ENCODE measurements around the gene B4GALT6.

DNA sequence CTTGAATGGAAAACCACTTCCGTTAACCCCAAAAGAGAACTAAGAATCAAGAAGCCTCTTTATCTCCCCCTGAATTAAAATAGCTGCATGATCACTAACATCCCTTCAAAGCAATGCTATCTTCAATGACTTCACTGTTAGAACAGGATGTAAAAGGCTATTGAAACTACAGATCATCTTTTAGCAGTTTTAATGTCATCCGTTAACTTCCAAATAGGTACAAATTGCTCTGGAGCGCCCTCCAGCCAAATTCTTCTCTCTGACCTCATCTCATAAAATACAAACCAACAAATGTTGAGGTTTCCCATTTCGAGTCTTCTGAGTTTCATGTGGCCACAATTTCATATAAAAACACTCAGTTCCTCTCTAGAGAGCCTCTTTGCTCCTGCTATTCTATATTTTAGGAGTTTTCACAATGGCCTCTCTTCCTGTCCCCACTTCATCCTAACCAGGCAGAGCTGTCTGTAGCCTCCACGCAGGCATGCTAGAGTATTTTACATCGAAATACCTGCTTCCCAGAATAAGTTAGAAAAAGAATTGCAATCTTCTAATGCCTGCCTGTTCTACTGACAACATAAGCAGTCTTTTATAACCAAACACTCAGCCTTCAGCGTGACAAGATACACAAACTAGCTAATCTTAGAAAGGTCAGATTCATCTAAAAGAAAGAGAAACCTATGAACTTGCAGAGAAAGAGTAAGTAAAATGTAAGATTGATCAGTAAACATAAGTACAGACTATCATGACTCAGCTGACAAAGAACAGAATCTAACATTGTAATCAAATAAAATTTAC, 37.9 kb downstream of the B4GALT6 start:
- no peak for TF ChIP-seq POLR2AphosphoS5 (IDR thresholded peaks at IDR 0.05)
- TF ChIP-seq EP300 (IDR thresholded peaks at IDR 0.05; ENCODE audit: low read depth): no peak
- no peak for TF ChIP-seq CTCF (IDR thresholded peaks at IDR 0.05)

Data from transverse colon (tissue), 4 donors.